Keratinocyte (primary cell): ENCODE measurements around the gene KMT2E.

Source experiments
- CTCF ChIP-seq, 3 experiments: IDR thresholded peaks in 1 of 3; conservative IDR thresholded peaks in 1 of 3; optimal IDR thresholded peaks in 1 of 3; 2 replicates in 2 of 3; 3 replicates in 1 of 3; pipeline versions ENCODE3 to v1.5.1; 2011; ENCODE audit warnings: low read length in 3 of 3, mild to moderate bottlenecking in 3 of 3, moderate library complexity in 2 of 3, control low read depth in 1 of 3, inconsistent platforms in 1 of 3; ENCODE audit not compliant: insufficient read depth in 2 of 3; ENCODE audit errors: extremely low read depth in 1 of 3
- EZH2 ChIP-seq: IDR thresholded peaks from one replicate; pipeline ENCODE4 v1.6.1; 2012; ENCODE audit warnings: inconsistent platforms, mild to moderate bottlenecking, low read length, moderate library complexity

DNA sequence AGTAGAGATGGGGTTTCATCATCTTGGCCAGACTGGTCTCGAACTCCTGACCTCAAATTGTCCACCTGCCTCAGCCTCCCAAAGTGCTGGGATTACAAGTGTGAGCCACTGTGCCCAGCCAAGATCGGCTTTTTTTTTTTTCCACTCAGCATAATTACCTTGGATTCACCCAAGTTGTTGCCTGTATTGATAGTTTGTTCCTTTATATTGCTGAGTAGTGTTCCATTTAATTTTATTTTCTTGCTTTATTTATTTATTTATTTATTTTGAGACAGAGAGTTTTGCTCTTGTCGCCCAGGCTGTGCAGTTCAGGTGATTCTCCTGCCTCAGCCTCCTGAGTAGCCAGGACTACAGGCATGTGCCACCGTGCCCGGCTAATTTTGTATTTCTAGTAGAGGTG, 21.3 kb downstream of the KMT2E start:
- no peak for TF ChIP-seq CTCF (optimal IDR thresholded peaks at IDR 0.05 in 1 of 3, IDR thresholded peaks at IDR 0.05 in 1 of 3, conservative IDR thresholded peaks at IDR 0.05 in 1 of 3; ENCODE audit: extremely low read depth in 1 of 3, insufficient read depth in 2 of 3, low read length in 3 of 3)
- TF ChIP-seq EZH2 = no peak
